ENCODE measurements around the gene TJAP1. TPM values are rescaled to one million over a fixed set of nuclear protein-coding genes. Genes with fewer than 3 reads are reported as not detected.
A peak's percentile ranks its signal among the peaks of the same experiment; 100 is the strongest.

TJAP1 gene
- total RNA-seq, 1 donor from 2014 or later, result 31.2 TPM

- peak; percentile 3 for ATAC-seq
- peak overlapping the region; percentile 68 for H3K4me3 ChIP-seq
- no peaks in the 10 kb centered on the region for H3K27me3 ChIP-seq
- H3K27ac ChIP-seq, result peak overlapping the region; percentile 17
- peaks cover 39% of the 10 kb centered on the region for H3K4me1 ChIP-seq
- no peak for TF ChIP-seq CTCF (IDR thresholded peaks at IDR 0.05)
- intact Hi-C loops (cut with DNase I), result no loop called here
- H3K36me3 ChIP-seq, result peaks cover 50% of the 10 kb centered on the region
- DNase-seq, result no peak
- no peaks in the 10 kb centered on the region for H3K9me3 ChIP-seq
These were observed 33.4 kb downstream of the TJAP1 start for GRCh38 chr6:43510827-43511163.

DNA sequence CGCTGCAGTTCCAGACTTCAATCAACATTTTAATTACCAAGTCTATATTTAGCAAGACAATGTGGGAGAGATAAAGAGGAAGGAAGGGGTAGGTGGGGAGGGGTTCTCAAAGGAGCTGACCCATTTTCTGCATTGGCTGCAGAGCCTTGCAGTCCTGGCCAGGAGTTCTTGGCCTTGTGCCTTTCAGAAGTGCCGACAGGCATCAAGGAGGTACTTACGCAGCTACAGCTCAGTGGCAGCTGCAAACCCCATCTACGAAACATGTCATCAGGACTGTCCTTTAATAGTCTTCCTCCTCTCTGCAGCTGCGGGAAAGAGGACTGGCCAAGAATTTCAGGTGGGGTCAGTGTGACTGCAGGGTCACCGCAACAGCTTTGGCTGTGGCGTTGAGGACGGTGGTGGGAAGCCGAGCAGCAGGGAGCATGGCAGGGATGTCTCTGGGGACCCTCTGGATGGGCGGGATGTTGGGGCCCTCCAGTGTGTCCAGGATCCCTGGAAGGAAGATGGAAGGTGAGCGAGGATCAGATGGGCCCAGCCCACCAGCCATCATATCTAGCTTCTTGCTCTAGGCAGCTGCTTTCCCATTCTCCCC lies 34.5 kb downstream of the TJAP1 start:
- TF ChIP-seq CTCF (IDR thresholded peaks at IDR 0.05), result no peak
- Histone ChIP-seq H3K36me3 (peaks cover 49% of the 10 kb centered on the region), H3K9me3 (no peaks in the 10 kb centered on the region), H3K27ac (no peak overlapping the region), H3K4me1 (peaks cover 37% of the 10 kb centered on the region), H3K27me3 (no peaks in the 10 kb centered on the region), H3K4me3 (no peak overlapping the region)
- no peak for DNase-seq
- intact Hi-C loops (cut with DNase I), result no loop called here
- ATAC-seq, result no peak

GRCh38 chr6:43515808-43516207 lies 38.4 kb downstream of the TJAP1 start:
- Histone ChIP-seq H3K9me3 (no peaks in the 10 kb centered on the region), H3K27ac (peak overlapping the region; percentile 85), H3K4me1 (peaks cover 40% of the 10 kb centered on the region), H3K4me3 (peak overlapping the region; percentile 99), H3K27me3 (no peaks in the 10 kb centered on the region), H3K36me3 (peaks cover 65% of the 10 kb centered on the region)
- no peak for TF ChIP-seq CTCF (IDR thresholded peaks at IDR 0.05)
- no peak for DNase-seq
- intact Hi-C loops (cut with DNase I), result no loop called here
- no peak for ATAC-seq

- TF ChIP-seq CTCF (IDR thresholded peaks at IDR 0.05), result no peak
- peaks cover 65% of the 10 kb centered on the region for H3K36me3 ChIP-seq
- intact Hi-C loops (cut with DNase I), result no loop called here
- H3K4me3 ChIP-seq, result peak overlapping the region; percentile 99
- H3K27me3 ChIP-seq, result no peaks in the 10 kb centered on the region
- H3K27ac ChIP-seq, result peak overlapping the region; percentile 85
- ATAC-seq (no peak), DNase-seq (no peak)
- no peaks in the 10 kb centered on the region for H3K9me3 ChIP-seq
- peaks cover 37% of the 10 kb centered on the region for H3K4me1 ChIP-seq
These were observed 39.0 kb downstream of the TJAP1 start for GRCh38 chr6:43516367-43516696.

DNA sequence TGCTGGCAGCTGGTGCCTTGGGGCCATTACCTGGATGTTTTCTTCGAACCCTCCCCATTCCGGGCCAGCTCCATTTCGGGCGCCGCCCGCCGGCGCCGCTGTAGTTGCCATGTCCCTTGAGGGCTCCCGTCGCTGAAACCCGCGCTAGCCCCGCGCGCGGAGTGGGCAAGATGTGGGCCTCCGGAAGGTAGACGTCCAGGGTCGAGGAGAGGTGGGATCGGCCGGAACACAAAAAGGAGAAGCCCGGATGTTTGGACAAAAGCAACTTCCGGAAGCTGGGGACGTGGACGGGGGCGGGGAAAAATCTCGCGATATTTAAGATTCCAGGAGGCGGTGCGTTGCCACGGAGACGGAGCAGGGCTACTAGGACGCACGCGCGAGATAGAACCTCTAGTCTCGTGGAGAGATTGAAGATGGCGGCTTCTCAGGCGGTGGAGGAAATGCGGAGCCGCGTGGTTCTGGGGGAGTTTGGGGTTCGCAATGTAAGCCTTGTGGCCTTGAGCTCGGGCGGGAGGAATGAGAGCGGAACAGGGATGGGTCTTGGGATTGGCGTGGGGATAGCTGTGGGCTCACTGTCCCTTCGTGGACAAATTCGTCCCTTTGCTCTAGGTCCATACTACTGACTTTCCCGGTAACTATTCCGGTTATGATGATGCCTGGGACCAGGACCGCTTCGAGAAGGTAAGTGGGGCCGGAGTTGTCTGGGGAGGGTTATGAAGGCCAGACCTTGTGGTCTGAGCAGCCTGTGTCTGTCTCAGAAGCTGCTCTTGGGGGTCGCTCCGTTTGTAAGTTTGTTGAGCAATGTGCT lies 39.5 kb downstream of the TJAP1 start, which contains the start of the genes POLR1C and YIPF3:
Gene POLR1C (plus strand): TSS at position 393 of the 808 bp plus-strand sequence. CDS start 21 bp downstream, at position 414.
Gene YIPF3 (minus strand): TSS at position 230 of the 808 bp plus-strand sequence. CDS start 119 bp downstream, at position 111.
- intact Hi-C loops (cut with DNase I), result no loop called here
- Histone ChIP-seq H3K4me1 (peaks cover 37% of the 10 kb centered on the region), H3K36me3 (peaks cover 65% of the 10 kb centered on the region), H3K27ac (peak within 1 kb of the TSS; percentile 85), H3K9me3 (no peaks in the 10 kb centered on the region), H3K27me3 (no peaks in the 10 kb centered on the region), H3K4me3 (peak within 1 kb of the TSS; percentile 99)
- no peak for TF ChIP-seq CTCF (IDR thresholded peaks at IDR 0.05)
- DNase-seq, result peak; percentile 97
- peak; percentile 96 for ATAC-seq

Data from upper lobe of right lung (tissue), 1 donor.